ENCODE measurements around the gene LDLRAP1. TPM values are rescaled to one million over a fixed set of nuclear protein-coding genes. Genes with fewer than 3 reads are reported as not detected.

Gene LDLRAP1
- total RNA-seq, 1 donor from 2014 or later = 23.5 TPM

DNA sequence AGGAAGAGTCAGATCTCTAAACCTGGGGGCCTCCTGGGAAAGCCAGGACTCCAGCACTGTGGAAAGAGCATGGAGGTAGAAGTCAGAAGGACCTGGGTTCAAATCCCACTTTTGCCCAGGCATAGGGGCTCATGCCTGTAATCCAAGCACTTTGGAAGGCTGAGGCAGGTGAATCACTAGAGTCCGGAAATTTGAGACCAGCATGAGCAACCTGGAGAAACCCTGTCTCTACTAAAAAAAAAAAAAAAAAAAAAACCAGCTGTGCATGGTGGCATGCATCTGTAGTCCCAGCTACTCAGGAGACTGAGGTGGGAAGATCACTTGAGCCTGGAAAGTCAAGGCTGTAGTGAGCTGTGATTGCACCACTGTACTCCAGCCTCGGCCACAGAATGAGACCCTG is 31.8 kb downstream of the LDLRAP1 start:
- Mint-ChIP-seq H3K27me3 (ENCODE audit: low read depth) (peaks cover 3% of the 10 kb centered on the region), H3K4me3 (ENCODE audit: unreplicated experiment) (no peak overlapping the region), H3K9me3 (ENCODE audit: low read depth) (no peaks in the 10 kb centered on the region), H3K36me3 (ENCODE audit: low read depth) (no peaks in the 10 kb centered on the region), H3K4me1 (ENCODE audit: low read depth) (peaks cover 10% of the 10 kb centered on the region), H3K27ac (ENCODE audit: unreplicated experiment) (no peak overlapping the region)
- DNase-seq (ENCODE audit: low spot score) = no peak
- TF ChIP-seq, protein P1, sequence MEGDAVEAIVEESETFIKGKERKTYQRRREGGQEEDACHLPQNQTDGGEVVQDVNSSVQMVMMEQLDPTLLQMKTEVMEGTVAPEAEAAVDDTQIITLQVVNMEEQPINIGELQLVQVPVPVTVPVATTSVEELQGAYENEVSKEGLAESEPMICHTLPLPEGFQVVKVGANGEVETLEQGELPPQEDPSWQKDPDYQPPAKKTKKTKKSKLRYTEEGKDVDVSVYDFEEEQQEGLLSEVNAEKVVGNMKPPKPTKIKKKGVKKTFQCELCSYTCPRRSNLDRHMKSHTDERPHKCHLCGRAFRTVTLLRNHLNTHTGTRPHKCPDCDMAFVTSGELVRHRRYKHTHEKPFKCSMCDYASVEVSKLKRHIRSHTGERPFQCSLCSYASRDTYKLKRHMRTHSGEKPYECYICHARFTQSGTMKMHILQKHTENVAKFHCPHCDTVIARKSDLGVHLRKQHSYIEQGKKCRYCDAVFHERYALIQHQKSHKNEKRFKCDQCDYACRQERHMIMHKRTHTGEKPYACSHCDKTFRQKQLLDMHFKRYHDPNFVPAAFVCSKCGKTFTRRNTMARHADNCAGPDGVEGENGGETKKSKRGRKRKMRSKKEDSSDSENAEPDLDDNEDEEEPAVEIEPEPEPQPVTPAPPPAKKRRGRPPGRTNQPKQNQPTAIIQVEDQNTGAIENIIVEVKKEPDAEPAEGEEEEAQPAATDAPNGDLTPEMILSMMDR (IDR thresholded peaks at IDR 0.05) = no peak

DNA sequence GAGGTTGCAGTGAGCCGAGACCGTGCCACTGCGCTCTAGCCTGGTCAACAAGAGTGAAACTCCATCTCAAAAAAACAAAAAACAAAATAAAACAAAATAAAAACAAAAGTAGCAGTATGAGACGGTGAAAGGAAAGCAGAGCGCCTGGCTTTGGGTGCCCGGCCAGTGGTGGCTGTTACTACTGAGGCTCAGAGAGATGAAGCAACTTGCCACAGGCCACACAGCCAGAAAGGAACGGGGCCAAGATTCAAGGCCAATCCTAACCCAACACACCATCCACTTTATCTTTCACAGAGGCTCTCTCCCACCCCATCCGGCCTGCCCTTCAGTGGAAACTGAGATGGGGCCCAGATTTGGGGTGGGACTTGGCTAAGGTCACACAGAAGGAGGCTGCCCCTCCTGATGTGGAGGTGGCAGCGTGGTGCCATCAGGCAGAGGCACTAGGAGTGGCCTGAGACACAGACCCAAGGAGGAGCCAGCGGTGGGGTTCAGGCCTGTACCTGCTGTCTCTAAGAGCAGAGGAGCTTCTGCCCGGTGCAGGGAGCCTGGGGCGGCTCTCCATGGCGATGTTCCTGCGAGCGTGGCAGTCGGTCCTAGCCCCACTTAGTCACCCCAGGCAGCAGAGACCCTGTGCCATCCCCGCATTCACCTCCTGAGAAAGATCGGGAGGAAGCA is 33.2 kb downstream of the LDLRAP1 start:
- Mint-ChIP-seq H3K27ac (ENCODE audit: unreplicated experiment) (no peak overlapping the region), H3K9me3 (ENCODE audit: low read depth) (no peaks in the 10 kb centered on the region), H3K4me1 (ENCODE audit: low read depth) (peaks cover 10% of the 10 kb centered on the region), H3K36me3 (ENCODE audit: low read depth) (no peaks in the 10 kb centered on the region), H3K27me3 (ENCODE audit: low read depth) (peaks cover 3% of the 10 kb centered on the region), H3K4me3 (ENCODE audit: unreplicated experiment) (no peak overlapping the region)
- no peak for DNase-seq (ENCODE audit: low spot score)
- TF ChIP-seq, protein P1 (IDR thresholded peaks at IDR 0.05) = no peak

DNA sequence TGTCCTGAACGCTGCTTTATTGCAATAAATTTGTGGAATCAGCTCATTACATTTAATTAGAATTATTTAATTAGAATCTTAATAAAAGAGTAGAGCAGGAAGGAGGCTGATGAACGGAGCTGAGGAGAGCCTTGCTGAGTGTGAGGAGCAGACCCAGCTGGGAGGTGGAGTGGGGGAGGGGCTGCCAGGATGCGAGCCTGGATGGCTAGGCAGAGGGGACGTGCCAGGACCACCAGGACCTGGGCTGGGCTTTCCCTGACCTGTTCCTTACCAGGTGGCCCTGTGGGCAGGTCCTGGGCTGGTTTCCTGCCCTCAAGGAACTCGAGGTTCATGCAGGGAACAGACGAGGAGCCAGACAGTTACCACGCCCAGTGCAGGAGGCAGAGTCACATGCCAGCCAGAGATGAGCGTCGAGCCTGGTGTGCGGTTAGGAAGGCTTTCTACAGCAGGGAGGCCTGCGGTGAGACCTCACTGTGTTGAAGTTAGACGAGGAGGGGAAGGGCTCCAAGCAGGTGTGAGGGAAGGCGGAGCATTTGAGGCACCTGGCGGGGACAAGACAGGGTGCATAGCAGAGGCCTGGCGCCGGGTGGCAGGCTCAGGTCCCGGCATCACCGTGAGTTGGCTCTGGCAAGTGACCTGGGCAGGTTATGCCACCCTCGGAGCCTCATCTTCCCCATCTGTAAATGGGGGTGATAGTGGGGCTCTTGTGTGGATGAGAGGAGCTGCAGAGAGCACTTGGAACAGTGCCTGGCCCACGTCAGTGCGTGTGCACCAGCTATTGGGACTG is 33.9 kb downstream of the LDLRAP1 start:
- no peaks in the 10 kb centered on the region for H3K9me3 Mint-ChIP-seq (ENCODE audit: low read depth)
- no peak for DNase-seq (ENCODE audit: low spot score)
- no peak overlapping the region for H3K4me3 Mint-ChIP-seq (ENCODE audit: unreplicated experiment)
- peaks cover 3% of the 10 kb centered on the region for H3K27me3 Mint-ChIP-seq (ENCODE audit: low read depth)
- H3K36me3 Mint-ChIP-seq (ENCODE audit: low read depth) = no peaks in the 10 kb centered on the region
- peaks cover 10% of the 10 kb centered on the region for H3K4me1 Mint-ChIP-seq (ENCODE audit: low read depth)
- TF ChIP-seq, protein P1 (IDR thresholded peaks at IDR 0.05) = no peak
- H3K27ac Mint-ChIP-seq (ENCODE audit: unreplicated experiment) = no peak overlapping the region

DNA sequence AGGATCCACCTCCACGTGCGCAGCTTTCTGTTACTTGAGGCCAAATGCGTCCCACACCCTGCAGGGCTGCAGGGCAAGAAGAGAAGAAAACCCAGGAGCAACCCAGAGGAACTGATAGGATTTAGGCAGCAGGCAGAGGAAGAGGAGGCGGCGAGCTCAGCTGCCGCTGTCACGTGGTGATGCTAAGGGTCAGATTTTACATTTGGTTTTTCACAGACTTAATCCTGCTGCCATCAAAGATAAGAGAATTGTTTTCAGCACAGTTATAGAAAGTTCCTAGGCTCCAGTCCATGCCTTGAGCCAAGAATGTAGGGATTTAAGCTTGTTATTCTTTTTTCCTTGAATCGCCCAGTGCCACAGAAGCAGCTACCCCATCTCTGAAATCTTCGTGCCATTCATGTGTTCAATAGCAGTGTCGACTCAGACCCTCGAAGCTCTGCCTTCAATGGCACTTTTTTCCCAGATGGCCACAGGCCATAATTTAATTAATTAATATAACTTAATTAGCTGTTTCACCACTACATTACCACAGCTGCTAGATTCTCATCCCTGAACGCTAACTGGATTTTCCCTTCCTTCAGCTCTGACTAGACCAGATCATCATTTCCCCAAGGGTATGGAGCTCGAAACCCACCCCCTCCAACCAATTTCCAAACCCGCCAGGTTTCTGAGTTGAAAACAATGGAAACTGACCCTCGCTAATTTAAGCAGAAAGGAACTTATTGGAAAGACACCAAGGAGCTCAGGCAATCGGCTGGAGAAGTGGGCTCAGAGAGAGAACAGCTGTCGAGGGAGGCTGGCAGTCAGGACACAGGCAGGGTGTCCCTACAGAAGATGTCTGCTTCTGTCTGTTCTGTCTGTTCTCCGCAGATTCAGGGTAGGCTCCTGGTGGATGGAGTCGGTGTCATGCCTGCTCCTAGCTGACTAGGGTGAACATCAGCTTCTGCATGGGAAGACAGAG is 36.2 kb downstream of the LDLRAP1 start:
- TF ChIP-seq, protein P1 (IDR thresholded peaks at IDR 0.05) = no peak
- H3K27me3 Mint-ChIP-seq (ENCODE audit: low read depth) = peaks cover 3% of the 10 kb centered on the region
- DNase-seq (ENCODE audit: low spot score) = no peak
- H3K36me3 Mint-ChIP-seq (ENCODE audit: low read depth) = peaks cover 5% of the 10 kb centered on the region
- H3K4me3 Mint-ChIP-seq (ENCODE audit: unreplicated experiment) = no peak overlapping the region
- peaks cover 7% of the 10 kb centered on the region for H3K9me3 Mint-ChIP-seq (ENCODE audit: low read depth)
- H3K27ac Mint-ChIP-seq (ENCODE audit: unreplicated experiment) = no peak overlapping the region
- no peaks in the 10 kb centered on the region for H3K4me1 Mint-ChIP-seq (ENCODE audit: low read depth)

DNA sequence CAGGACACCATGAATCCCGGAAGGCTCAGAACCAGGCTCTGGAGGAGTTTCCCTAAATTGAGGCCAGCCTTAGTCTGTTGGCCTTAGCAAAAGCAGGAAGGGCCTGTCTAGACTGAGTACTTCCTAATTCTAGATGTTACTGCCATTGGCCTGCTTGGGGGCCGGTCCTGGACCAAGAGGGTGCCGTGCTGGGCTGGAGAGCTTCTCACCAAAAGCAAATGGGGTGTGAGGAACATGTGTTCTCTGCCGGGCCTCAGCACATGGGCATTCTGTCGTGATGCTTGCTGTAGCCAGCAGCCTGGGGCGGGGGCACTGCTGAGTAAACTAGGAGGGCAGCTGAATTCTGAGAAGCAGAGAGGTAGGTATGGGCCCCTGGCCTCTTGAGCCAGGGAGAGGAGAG is 37.5 kb downstream of the LDLRAP1 start:
- Mint-ChIP-seq H3K9me3 (ENCODE audit: low read depth) (peaks cover 7% of the 10 kb centered on the region), H3K36me3 (ENCODE audit: low read depth) (peaks cover 5% of the 10 kb centered on the region), H3K27ac (ENCODE audit: unreplicated experiment) (no peak overlapping the region), H3K27me3 (ENCODE audit: low read depth) (peaks cover 3% of the 10 kb centered on the region), H3K4me3 (ENCODE audit: unreplicated experiment) (no peak overlapping the region), H3K4me1 (ENCODE audit: low read depth) (no peaks in the 10 kb centered on the region)
- TF ChIP-seq, protein P1 (IDR thresholded peaks at IDR 0.05) = no peak
- DNase-seq (ENCODE audit: low spot score) = no peak

Data from chondrocyte (in vitro differentiated cells).